CD4-positive, alpha-beta T cell treated with Interleukin-4 for 4 hours (primary cell): Measurements from ENCODE around the gene ABCF1.
A peak's percentile ranks its signal among the peaks of the same experiment; 100 is the strongest.

ENCODE experiments used
- DNase-seq: peaks from one replicate; pipeline ENCODE4 v3.0.0-alpha.2; 2020

Gene ABCF1

GRCh38 chr6:30603961-30604360 is 32.7 kb downstream of the ABCF1 start:
- no peak for DNase-seq

- no peak for DNase-seq
Measured at GRCh38 chr6:30610065-30610464, 38.8 kb downstream of the ABCF1 start.

- DNase-seq, result no peak
Measured at GRCh38 chr6:30611150-30611855, 40.1 kb downstream of the ABCF1 start.

DNA sequence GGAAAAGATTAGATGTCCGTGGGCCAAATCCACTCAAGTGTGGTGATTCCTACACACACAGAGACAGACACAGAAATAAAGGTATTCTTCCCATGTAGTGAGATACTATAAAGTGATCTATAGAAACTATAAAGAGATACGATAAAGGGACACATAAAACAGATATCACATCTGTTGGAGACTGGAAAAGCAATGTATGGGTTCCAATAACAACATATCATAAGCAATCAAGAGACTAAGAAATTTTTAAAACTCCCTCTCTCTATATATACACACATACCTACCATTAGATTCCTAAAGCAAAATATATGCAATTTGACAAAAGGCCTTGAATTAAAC is 40.6 kb downstream of the ABCF1 start:
- no peak for DNase-seq

DNA sequence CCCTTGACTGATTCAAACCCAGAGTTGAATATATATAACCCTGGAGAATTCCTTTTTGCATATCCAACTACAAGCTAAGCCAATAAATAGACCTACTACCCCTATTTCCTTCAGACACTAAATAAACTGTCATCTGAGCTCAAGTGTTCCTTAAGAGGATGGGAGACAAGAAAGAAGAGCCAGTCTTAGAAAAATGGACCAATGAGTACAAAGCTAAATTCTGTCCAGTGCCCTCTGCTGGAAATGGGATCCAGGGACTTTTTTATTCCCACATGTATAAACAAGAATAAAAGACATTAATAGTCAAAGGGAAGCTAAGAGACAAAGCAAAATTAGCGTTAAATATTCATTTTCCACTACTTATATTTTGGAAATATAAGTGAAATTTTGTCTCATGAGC is 41.0 kb downstream of the ABCF1 start:
- no peak for DNase-seq

GRCh38 chr6:30612687-30613248 is 41.5 kb downstream of the ABCF1 start:
- no peak for DNase-seq

DNA sequence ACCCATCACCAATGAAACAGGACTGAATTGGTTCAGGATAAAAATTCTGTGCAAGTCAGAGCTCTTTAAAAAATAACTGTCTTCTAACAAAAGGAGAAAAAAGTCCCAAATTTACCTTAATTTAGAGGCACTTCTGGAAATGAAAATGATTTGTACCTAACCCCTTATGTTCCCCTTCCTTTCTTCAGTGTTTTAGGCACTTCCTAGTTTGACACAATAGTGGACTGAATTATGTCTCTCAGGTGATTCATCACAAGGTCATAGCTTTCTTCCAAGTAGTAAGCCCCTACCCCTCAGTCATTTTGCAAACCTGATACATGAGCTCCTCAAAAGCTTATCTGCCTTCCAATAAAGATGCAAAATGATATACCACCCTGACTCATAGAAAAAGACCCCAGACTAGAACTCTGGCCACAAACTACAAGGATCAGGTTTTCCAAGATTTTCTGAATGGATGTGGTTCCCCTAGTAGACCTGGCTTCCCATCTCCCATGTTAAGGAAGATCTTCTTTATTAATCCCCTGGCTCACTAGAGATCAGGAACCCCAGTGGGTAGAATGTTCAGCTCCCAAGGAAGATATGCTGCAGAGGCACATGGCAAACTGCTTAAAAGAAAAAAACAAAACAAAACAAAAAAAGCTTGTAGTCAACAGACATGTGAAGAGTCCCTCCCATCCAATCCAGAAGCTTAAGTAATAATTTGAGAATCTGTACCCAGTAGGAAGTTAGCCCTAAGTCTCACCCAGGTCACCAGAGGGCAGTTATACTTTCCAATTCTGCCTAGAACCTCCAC is 42.2 kb downstream of the ABCF1 start:
- peak; percentile 20 for DNase-seq

DNA sequence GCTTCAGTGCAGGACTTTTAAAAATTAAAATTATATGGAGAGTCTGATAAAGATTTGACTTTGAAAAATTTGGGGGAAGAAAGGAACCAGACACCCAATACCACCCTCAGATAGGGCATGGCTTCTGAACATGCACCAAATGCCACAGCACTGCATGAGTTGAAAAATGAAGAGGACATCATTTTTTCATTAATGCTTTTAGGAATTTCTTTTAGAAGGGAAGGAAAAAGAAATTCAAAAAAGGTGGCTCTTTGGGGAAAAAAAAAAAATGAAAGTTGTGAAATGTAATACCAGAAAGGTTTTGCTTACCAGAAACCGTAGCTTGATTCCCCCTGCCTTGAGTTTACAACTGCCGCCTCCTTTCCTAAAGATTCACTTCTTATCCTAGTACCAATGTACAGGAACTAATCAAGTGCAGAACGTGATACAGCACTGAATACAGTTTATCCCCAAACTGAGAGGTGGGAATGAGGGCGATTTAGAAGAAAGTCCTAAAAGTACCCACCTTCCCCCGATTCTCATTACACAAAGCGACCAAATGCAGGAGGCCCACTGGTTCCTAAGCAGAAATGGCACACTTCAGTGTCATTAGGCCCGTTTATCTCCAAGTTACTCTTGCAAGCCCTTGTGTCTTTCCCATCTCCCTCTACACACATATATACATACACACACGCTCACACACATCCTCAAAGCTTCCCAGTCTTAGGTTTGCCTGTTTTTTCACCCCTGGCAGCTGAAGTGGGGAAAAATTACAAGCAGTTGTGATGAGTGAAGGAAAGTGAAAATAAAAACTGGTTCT is 43.0 kb downstream of the ABCF1 start:
- no peak for DNase-seq

- peak; percentile 96 for DNase-seq
Measured at GRCh38 chr6:30614843-30615218, 43.6 kb downstream of the ABCF1 start.

DNA sequence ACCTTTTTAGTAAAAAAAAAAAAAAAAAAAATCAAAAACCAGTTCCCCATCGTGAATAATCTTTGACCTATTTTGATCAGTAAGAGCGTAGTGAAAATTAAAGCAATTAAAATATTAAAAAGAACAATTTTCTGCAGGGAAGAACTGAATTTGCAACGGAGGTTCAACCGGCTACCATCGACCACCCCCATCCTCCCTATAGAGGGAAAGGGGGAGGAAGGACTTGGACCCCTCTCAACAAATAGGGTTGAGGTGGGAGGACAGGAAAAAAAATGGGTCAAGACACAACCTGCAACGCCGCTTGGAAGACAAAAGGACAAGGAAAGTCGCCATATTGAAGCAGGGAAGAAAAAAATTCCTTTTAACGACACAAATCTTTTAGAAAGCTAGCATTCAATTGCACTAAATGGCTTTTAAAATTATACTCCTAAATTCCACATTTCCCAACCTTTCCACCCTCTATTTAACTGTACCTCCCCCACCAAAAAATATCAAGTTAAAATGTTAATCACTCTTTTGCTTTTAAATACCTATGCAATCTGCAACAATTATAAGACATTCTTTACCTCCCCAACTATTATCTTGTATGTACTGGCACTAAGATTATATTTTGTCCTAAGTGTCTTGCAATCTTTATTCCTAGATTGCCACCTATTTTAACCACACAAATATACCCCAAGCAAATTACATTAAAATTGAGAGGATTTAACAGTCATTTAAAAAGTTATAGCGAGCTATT is 44.1 kb downstream of the ABCF1 start:
- peak; percentile 46 for DNase-seq

DNA sequence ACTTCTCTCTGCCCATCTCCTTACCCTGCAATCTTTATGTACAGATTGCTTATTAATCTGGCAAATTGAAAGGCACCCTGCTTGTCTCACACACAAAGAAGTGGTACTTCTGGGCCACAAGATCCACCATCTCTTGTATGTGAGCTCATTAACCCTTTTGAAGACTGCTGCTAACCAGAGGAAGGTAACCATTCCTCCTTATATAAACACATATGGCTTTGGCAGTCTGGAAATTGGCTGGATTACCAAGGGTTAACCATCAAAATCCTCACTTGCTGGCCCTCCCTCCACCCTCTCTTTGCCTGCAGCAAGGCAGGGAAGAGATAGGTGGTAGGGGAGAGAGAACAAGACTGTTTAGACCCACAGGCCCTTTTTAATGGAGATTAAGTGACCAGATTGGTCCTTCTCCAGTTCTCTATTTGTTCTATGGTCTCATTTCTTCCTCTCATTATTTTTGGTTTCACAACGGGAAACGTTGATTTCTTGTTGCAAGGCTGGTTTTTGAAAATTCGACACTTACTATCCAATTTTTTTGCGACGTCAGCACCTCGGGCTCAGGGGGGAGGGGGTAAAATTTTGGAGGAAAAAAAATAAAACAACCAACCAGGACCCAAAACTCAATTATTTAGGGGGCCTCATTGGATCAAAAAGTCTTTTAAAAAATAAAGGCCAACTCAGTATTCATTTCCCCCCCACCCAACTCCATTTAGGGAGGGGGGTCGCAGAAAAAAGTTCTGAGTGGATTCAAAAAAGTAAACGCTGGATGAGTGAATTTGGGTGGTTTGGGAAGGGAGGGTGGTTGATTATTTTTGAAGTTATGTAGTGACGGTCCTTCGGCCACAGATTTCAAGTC is 44.9 kb downstream of the ABCF1 start:
- peak; percentile 63 for DNase-seq

DNA sequence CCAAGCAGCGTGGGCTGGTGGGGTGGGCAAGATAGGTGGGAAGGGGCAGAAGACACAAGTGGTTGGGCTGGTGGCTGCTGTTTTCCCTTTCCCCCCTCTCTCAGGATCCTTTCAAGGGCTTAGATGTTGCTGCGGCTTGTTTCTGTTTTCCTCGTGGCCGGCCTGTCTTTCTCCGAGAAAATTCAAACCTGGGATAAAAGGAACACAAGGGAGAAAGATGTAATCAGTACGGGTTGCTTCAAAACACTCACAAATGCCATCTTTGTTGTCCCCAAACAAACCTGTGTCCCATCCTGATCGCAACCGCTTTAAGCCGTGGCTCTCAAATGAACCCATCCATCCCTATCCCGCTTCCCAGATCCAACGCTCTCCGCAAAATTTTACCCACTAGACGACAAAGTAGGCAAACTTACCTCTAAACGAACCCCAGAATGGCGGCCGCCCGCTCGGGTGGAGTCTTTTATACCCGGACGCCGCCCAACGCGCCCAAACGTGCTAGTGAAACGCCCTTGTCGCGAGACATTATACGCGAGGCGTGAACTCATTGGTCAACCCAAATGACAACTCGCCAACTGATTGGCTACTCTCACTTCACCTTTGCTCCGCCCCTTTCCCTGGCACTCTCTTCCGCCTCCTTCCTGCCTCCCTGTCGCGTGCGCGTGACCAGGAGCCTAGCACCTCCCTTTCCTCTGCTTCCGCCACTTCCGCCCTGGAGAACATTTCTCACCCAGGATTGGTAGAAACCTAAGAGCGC is 45.7 kb downstream of the ABCF1 start, which contains the start of gene PPP1R10:
PPP1R10 (minus strand) TSS at position 433 of the 754 bp plus-strand sequence. CDS start 7,299 bp downstream, outside the sequence.
- peak; percentile 100 for DNase-seq

DNA sequence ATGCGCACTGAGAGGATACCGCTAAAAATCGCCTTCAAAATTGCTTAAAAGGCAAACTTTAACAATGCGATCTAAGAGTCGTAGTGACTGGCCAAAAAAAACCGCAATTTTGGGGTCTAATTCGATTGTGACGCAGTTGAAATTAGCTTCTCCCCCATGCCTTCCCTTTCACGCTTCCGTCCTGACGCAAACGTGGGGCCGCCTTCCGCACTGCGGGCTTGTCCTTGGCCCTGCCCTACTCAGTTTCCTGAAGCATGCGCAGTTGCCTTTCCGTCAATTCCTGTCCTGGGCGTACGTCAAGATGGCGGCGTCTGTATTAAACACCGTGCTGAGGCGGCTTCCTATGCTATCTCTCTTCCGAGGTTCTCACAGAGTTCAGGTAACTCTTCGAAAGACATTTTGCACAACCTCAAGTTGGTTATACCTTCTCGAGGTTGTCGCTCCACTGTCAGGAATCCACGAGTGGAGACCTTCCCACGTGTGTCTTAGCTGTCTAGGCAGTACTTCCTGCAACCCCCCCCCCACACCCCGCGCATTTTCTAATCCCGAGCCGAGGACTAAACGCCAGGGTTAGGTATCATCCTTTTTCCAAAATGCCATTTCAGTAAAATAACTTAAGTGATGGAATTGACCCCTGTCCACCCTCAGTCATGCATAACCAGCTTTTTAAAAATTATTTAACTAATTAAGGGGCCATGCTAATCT is 46.5 kb downstream of the ABCF1 start, which contains the start of gene MRPS18B:
MRPS18B (plus strand) TSS at position 276 of the 705 bp plus-strand sequence; CDS start at position 302, 26 bp downstream.
- peak; percentile 99 for DNase-seq

GRCh38 chr6:30618270-30618797 is 47.1 kb downstream of the ABCF1 start:
- DNase-seq, result no peak

DNA sequence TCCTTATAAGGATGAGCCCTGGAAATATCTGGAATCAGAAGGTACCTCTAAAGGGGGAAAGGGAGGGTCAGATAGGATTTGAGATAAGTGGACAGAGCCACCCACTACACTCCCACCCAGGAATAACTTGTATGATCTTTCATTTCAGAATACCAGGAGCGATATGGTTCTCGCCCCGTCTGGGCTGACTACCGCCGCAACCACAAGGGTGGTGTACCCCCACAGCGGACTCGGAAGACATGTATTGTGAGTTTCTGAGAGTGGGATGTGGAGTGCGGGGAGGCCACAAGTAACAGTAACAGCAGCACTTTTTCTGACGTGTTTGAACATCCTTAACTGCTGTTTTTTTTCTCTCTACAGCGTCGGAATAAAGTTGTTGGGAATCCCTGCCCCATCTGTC is 48.3 kb downstream of the ABCF1 start:
- DNase-seq, result no peak

- DNase-seq, result no peak
Measured at GRCh38 chr6:30625511-30625910, 54.3 kb downstream of the ABCF1 start.

DNA sequence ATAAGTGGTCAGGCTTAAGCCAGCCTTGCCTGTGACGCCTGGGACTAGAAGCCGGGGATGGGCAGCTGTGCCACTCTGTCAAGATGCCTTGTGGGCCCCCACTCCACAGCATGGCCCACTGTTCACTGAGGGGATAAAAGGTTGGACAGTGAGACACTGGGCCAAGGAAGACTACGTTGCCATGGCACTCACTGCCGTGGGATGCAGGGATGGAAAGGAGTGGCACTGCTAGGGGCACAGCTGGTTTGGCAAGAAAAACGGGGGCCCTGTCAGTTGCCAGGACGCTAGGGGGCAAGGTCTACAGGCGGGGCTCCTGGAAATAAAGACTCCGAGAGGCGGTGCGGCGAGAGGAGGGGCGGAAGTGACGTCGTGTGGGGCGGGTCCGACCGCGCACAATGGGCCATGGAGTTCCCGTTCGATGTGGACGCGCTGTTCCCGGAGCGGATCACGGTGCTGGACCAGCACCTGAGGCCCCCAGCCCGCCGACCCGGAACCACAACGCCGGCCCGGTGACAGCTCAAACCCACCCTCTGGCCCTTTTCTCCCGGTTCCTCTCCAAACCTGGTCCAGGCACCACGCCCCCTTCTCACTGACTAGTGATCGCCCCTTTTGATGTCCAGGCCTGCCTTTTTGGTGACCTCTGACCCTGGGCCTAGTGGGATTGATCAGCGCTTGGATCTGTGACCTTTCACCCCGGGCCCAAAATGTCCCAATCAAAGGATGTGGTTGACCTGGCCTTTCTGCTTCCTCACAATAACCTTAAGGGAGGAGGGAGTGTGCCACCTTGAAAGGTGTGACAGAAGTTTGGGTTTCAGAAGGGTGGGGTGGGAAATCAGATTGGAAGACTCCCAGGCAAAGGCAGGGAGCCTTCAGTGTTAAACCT is 55.5 kb downstream of the ABCF1 start, which contains the start of gene ATAT1:
ATAT1 (plus strand) TSS at position 391 of the 883 bp plus-strand sequence.
- peak; percentile 85 for DNase-seq

DNA sequence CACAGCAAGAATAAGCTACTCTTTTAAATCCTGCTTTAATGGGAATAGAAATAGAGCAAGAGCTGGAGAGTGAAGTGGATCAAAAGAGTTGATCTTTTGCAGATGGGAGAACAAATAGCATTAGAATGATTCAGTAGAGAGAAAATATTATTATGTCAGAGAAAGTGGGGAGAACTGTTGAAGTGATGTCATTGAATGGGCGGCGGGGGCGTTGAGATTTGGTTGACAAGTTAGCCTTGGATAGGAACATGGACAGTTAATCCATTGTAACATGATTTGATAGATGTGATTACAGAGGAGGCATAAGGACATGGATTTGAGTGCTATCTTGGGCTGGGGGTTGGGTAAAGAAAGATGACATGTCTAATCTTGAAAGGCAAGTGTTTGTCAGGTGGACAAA is 64.6 kb downstream of the ABCF1 start:
- no peak for DNase-seq
